ENCODE measurements around the gene CLCC1.

DNA sequence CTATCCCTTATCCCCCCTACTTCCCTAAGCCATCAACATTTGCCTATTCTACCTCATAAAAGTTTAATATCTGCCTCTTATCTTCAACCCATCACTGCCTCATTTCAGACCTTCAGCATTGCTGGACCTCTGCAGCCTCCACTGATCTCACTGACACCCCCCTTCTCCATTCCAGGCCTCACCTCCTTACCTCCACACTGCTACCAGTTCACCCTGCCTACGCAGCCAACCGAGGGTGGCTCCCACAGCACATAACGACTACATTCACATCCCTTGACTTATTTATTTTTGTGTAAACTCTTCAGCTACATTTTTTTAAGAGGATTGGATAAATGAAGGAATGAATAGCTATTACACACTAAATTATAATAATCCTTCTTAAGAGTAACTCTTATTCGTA, 14.2 kb downstream of the CLCC1 start:
- TF ChIP-seq SPI1 (IDR thresholded peaks at IDR 0.05; ENCODE audit: low read depth, low read length) (no peak), POLR2A (IDR thresholded peaks at IDR 0.05; ENCODE audit: low read depth, low read length) (no peak), POLR2AphosphoS5 (IDR thresholded peaks at IDR 0.05; ENCODE audit: low read depth, low read length) (no peak), TAF1 (IDR thresholded peaks at IDR 0.05; ENCODE audit: low read depth, low read length) (no peak), POU2F2 (IDR thresholded peaks at IDR 0.05; ENCODE audit: low read depth, low read length) (no peak)
